Measurements from ENCODE around the gene SOAT2.

Gene SOAT2, protein sequence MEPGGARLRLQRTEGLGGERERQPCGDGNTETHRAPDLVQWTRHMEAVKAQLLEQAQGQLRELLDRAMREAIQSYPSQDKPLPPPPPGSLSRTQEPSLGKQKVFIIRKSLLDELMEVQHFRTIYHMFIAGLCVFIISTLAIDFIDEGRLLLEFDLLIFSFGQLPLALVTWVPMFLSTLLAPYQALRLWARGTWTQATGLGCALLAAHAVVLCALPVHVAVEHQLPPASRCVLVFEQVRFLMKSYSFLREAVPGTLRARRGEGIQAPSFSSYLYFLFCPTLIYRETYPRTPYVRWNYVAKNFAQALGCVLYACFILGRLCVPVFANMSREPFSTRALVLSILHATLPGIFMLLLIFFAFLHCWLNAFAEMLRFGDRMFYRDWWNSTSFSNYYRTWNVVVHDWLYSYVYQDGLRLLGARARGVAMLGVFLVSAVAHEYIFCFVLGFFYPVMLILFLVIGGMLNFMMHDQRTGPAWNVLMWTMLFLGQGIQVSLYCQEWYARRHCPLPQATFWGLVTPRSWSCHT

DNA sequence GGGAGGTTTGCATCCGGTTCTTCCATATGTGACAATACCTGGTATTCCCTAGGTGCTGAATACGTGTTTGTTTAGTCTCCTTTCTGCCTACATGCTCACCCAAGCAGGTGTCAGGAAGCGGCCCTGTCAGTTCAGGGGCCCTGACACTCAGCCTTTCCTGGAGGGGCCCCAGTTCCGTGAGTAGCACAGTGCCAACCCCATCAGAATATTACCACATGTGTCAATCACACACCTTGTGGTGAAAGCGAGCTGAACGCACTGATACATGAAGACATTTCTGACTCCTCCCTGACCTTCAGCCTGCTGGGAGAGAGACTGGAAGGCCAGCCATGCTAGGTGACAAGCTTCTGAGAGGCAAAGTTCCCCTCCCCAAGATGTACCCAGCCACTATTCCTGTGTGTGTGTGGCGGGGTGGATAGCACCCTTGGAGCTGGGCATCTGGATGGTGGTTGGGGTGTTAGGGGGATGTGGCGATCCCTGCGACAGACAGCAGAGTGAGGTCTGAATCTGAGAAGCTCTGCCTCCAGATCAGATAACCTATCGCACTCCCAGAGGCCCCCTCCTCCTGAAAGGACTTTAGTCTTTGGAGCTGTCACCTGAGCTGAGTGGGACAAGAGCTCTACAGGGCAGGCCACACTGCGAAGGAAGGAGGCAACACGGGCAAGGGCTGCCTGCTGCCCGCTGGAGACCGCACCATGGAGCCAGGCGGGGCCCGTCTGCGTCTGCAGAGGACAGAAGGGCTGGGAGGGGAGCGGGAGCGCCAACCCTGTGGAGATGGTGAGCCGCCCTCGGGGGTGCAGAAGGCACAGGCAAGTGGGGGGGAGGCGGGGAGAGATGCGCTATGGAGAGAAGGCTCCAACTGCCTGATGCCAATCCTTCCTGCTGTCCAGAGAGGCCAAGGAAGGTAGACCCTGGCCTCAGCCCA is at the start of gene SOAT2:
TSS of gene SOAT2 (plus strand) at position 604 of the 925 bp plus-strand sequence. CDS start at position 696, 92 bp downstream.
- no peak for DNase-seq

DNA sequence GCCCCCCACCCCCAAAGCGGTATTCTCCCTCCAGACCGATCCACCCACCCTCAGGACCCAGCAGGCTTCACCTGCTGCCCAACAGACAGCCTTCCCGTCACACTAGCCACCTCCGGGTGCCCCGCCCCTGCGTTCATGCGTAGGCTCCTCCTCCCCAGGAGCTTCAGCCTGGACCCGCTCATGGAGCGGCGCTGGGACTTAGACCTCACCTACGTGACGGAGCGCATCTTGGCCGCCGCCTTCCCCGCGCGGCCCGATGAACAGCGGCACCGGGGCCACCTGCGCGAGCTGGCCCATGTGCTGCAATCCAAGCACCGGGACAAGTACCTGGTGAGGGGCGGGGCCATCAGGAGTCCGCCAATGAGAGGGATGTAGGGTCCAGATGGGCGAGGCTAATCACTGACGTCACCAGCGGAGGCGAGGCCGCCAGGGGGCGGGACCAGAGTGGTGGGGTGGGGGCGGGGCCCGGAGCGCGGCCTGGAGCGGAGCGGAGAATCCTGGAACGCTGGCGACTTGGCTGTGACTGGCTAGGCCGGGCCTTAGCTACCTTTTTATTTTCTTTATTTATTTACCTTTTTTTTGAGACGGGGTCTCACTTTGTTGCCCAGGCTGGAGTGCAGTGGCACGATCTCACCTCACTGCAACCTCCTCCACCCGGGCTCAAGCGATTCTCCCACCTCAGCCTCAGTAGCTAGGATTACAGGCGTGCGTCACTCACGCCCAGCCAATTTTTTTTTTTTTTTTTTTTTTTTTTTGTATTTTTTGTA is 49.0 kb upstream of the SOAT2 start:
- DNase-seq, result peak; percentile 88

DNA sequence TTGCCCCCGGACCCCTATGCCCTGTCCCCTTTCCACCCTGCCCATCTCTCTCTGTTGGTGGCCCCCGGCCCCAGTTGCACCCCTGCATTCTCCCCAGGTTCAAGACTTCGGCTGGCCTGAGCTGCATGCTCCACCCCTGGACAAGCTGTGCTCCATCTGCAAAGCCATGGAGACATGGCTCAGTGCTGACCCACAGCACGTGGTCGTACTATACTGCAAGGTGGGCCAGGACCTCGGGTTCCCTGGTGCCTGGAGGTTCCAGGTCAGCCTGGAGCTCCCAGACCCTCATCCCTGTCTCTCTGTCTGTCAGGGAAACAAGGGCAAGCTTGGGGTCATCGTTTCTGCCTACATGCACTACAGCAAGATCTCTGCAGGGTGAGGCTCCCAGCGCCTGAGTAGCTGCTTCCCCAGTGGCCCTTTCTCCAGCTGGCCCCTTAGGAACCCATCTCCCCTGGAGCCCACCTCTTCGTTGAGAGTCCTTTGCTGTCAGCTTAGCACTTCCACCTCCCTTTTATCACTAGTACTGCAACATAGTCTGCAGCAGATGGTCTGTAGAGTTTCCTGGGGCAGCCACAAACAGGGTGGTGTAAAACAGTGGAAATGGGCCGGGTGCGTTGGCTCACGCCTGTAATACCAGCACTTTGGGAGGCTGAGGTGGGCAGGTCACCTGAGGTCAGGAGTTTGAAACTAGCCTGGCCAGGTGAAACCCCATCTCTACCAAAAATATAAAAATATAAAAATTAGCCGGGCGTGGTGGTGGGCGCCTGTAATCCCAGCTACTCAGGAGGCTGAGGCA is 47.6 kb upstream of the SOAT2 start:
- DNase-seq, result no peak

DNA sequence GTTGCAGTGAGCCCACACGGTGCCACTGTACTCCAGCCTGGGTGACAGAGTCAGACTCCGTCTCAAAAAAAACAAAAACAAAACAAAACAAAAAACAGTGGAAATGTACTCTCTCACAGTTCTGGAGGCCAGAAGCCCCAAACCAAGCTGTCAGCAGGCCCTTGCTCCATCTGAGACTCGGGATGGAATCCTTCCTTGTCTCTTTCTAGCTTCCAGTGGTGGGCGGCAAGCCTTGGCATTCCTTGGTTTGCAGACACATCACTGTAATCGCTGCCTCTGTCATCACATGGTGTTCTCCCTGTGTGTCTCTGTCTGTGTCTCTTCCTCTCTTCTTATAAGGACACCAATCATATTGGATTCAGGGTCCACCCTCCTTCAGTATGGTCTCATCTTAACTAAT is 47.0 kb upstream of the SOAT2 start:
- DNase-seq, result no peak

DNA sequence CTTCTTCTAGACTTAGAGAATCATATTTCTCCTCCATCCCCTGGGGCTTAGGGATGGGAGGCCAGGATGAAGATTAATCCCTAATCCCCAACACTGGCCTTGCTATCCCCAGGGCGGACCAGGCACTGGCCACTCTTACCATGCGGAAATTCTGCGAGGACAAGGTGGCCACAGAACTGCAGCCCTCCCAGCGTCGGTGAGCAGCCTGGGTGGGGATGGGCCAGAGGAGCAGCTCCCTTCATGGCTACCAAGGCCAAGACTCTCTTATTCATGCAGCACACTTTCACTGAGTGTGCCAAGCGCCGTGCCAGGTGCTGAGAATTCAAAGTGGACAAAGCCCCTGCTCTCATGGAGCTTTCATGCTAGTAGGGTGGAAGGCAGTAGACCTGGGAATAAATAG is 46.4 kb upstream of the SOAT2 start:
- DNase-seq, result no peak

DNA sequence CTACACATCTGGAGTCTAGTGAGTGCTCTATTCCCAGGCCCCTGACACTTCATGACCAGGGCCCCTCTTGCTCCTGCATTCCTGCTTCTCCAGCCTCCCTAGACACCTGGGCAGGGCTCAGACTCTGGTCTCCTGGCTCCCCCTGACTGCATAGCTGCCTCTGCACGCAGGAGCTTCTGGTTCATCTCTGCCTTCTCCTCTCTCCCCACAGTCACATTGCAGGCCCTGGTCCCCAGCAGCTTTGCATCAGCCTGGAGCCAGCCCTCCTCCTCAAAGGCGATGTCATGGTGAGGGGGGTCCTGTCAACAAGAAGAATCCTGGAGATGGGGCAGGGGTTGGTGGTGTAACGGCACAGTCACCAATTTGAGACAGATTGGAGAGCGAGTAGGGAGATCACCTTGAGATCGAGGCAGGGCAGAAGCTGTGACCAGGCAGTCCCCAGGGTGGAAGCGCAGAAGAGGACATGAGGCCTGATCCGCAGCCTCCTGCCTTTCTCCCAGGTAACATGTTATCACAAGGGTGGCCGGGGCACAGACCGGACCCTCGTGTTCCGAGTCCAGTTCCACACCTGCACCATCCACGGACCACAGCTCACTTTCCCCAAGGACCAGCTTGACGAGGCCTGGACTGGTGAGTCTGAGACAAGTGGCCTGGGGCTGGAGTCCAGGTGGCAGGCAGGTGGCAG is 45.3 kb upstream of the SOAT2 start:
- no peak for DNase-seq

DNA sequence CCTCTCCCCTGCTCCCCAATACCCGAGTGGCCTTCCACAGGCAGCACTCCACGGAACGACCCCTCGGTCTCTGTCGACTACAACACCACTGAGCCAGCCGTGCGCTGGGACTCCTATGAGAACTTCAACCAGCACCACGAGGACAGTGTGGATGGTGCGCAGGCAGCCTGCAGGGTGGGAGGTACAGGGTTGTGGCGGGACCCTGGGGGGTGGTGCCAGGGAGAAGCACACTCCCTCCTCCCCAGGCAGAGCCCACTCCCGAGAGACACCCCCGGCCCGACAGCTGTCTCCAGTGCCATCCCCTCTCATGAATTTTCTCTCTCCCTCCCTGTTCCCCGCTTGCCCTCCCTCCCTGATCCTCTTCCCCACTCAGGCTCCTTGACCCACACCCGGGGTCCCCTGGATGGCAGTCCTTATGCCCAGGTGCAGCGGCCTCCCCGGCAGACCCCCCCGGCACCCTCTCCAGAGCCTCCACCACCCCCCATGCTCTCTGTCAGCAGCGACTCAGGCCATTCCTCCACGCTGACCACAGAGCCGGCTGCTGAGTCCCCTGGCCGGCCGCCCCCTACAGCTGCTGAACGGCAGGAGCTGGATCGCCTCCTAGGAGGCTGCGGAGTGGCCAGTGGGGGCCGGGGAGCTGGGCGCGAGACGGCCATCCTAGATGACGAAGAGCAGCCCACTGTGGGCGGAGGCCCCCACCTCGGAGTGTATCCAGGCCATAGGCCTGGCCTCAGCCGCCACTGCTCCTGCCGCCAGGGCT is 44.4 kb upstream of the SOAT2 start:
- DNase-seq, result no peak

DNA sequence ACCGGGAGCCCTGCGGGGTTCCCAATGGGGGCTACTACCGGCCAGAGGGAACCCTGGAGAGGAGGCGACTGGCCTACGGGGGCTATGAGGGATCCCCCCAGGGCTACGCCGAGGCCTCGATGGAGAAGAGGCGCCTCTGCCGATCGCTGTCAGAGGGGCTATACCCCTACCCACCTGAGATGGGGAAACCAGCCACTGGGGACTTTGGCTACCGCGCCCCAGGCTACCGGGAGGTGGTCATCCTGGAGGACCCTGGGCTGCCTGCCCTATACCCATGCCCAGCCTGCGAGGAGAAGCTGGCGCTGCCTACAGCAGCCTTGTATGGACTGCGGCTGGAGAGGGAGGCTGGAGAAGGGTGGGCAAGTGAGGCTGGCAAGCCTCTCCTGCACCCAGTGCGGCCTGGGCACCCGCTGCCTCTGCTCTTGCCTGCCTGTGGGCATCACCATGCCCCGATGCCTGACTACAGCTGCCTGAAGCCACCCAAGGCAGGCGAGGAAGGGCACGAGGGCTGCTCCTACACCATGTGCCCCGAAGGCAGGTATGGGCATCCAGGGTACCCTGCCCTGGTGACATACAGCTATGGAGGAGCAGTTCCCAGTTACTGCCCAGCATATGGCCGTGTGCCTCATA is 43.7 kb upstream of the SOAT2 start:
- DNase-seq, result no peak

DNA sequence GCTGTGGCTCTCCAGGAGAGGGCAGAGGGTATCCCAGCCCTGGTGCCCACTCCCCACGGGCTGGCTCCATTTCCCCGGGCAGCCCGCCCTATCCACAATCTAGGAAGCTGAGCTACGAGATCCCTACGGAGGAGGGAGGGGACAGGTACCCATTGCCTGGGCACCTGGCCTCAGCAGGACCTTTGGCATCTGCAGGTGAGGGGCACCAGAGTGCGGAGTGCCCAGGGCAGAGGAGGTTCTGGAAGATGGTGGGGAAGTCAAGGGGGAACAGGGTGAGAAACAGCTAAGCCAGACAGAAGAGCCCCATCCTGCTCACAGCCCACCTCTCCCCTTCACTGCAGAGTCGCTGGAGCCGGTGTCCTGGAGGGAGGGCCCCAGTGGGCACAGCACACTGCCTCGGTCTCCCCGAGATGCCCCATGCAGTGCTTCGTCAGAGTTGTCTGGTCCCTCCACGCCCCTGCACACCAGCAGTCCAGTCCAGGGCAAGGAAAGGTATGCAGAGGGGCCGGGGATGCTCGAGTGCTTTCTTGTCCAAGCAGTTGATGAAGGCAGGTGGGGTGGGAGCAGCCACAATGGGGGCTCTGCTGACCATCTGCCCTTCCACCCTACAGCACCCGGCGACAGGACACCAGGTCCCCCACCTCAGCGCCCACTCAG is 43.1 kb upstream of the SOAT2 start:
- no peak for DNase-seq

DNA sequence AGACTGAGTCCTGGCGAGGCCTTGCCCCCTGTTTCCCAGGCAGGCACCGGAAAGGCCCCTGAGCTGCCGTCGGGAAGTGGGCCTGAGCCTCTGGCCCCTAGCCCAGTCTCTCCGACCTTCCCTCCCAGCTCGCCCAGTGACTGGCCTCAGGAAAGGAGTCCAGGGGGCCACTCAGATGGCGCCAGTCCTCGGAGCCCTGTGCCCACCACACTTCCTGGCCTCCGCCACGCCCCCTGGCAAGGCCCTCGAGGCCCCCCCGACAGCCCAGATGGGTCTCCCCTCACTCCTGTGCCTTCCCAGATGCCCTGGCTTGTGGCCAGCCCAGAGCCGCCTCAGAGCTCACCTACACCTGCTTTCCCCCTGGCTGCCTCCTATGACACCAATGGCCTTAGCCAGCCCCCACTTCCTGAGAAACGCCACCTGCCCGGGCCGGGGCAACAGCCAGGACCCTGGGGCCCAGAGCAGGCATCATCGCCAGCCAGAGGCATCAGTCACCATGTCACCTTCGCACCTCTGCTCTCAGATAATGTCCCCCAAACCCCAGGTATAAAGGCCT is 42.5 kb upstream of the SOAT2 start:
- peak; percentile 62 for DNase-seq

DNA sequence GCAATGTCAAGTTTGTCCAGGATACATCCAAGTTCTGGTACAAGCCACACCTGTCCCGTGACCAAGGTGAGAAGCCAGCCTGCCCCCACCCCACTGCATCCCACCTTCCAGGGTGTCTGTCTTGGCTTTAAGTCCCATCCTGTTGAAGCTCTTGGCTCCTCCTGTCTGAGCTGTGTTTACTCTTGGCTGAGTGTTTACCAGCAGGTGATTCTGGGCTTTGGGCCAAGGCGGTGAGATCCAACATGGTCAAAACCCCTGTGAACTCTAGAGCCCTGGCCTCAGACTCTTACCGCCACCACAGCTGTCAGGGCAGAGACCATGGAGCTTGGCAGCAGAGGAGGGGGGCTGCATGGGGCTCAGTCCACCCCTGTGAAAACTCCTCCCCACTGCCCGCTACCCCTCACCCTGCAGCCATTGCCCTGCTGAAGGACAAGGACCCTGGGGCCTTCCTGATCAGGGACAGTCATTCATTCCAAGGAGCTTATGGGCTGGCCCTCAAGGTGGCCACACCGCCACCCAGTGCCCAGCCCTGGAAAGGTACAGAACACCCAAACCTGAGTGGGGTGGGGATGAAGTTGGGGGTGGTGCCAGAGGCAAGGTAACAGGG is 41.8 kb upstream of the SOAT2 start:
- peak; percentile 76 for DNase-seq

DNA sequence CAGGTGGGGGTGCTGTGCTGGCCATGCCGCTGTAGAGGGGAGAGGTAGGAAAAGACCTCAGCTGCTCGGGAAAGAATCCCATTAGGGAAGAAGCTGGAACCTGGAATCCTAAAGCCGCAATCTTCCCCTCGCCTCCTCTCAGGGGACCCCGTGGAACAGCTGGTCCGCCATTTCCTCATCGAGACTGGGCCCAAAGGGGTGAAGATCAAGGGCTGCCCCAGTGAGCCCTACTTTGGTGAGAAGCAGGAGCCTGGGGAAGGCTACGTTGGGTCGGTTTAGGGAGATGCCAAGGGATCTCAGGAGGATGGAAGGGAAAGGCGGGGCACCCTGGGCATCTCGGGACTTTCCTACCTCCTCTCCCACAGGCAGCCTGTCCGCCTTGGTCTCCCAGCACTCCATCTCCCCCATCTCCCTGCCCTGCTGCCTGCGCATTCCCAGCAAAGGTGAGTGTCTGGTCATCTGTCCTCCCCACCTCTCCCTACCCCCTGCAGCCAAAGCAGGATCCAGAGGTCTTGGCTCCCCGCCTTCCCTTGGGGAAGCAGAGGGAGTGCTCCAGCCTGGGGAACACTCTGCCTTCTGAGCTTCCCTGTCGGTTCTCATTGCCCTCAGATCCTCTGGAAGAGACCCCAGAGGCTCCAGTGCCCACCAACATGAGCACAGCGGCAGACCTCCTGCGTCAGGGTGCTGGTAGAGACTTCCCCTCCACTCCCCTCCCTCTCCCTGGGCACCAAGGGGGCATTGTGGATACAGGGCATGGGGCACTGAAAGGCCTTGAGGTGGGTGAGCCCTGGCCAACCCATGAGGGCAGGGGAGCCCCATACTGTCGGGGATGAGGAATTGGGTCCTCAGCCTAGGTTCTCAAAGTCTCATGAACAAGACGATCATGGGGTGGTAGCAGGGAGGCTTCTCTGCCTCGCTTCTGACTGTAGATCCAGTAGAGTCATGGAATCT is 41.0 kb upstream of the SOAT2 start:
- no peak for DNase-seq

DNA sequence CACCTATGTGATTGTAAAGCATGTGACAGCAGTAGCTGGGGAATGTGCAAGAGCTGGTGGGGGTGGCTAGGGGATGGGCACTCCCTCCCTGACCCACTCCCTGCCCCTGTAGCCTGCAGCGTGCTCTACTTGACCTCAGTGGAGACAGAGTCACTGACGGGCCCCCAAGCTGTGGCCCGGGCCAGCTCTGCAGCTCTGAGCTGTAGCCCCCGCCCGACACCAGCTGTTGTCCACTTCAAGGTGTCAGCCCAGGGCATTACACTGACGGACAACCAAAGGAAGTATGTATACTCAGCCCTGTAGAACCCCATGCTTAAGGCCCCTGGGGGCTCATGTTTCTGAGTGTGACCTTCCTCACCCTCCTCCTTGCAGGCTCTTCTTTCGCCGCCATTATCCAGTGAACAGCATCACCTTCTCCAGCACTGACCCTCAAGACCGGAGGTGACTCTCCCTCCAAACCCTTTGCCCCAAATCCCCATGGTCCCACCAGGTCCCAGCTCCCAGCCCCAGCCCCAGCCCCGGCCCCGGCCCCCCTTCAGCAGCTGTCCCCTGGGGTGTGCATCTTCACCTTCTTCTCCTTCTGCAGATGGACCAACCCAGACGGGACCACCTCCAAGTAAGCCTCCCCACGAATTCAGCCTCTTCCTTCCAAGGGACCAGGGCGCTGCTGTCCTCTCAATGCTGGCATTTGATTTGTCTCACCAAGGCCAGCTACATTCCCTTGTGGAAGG is 40.1 kb upstream of the SOAT2 start:
- no peak for DNase-seq

DNA sequence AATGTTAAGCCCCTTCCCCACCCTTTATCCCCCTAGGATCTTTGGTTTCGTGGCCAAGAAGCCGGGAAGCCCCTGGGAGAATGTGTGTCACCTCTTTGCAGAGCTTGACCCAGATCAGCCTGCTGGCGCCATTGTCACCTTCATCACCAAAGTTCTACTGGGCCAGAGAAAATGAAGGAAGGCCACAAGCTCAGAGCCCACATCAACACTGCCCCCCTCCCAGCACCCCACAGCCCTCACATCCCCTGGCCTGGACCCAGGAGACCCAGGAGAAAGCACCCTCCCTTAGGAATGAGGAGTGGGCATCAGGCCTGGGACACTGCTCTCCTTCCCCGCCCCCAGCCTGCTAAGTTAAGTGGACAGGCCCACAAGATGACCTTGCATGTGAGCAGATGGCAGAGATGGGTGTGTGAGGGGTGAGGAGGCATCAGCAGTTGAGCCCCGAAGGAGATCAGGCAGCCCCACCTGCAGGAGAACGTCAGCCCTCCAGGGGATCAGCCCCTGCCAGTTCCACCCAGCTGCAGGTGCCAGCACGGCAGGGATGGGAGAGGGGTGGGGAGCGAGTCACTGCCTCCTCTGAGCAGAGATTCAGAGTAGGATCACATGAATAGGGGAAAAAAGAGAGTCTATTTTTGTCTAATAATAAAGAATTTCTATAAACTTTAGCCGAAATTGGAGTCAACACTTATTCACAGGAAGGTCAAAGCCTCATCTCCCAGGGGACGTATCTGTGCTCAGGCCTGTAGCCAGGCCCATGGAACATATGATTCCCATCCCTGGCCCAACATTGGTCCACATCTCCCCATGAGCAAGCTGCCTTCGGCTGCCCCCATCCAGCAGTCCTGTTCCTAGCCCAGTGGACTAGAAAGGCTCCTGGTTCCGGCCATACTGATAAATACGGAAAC is 39.3 kb upstream of the SOAT2 start:
- DNase-seq, result no peak

DNA sequence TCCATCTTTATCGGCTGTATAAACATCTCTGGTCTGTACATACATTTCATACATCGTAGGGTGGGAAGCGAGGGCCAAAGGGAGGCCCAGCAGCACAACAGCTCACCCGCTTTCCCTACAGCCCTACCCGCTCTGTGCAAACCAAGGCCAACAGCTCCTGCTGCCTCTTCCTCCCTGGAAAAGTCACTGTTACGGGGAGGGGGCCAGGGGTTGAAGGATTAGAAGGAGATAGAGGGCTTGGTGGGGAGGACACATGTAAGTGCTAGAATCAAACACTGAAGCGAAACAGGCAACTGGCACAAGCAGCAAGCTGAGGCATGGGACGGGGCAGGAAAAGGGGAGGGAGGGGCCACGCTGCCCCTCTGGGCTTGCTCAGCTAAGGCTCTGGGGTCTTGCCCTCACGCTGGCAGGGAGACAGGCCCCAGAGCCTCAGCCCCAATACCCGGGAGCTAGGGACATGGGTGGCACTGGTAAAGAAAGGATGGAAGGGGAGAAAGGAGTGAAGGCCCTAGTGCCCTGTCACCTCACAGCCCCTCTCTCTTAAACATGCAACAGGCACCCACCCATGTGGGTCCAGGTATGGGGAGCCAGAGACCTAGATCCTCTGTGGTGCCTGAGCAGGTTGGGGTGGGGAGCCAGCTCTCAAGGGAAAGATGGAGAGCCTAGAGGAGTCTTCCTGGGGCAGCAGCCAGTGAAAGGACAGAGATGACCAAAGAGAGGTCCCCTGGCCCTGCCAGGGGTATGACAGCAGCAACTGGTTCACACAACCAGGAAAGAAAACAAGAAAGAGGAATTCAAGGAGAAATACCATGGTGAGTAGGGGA is 38.5 kb upstream of the SOAT2 start:
- no peak for DNase-seq

Data from DMS79 treated with DMSO at 0.1 percent for 48 hours (cell line).